Measurements from ENCODE around the gene SLC16A2.
"Not testable (repeated sequence)": the region's sequence is repeated elsewhere in the genome, so short reads cannot be mapped to it uniquely, and the experiment has no call there.

SLC16A2 gene

GRCh38 chrX:74507191-74507590 lies 85.9 kb downstream of the SLC16A2 start:
- Mint-ChIP-seq H3K27me3 (ENCODE audit: low read depth) (no peaks in the 10 kb centered on the region), H3K9me3 (peaks cover 3% of the 10 kb centered on the region), H3K4me3 (no peak overlapping the region), H3K4me1 (peaks cover 21% of the 10 kb centered on the region), H3K36me3 (ENCODE audit: low read depth) (peaks cover 9% of the 10 kb centered on the region), H3K27ac (no peak overlapping the region)
- no peak for TF ChIP-seq CTCF (IDR thresholded peaks at IDR 0.05; ENCODE audit: unreplicated experiment in 3 of 3)

GRCh38 chrX:74509989-74510388 lies 88.7 kb downstream of the SLC16A2 start:
- Mint-ChIP-seq H3K27me3 (ENCODE audit: low read depth) (no peaks in the 10 kb centered on the region), H3K27ac (peak overlapping the region in 2 of 3 experiments; percentile 31 to 85), H3K4me1 (peaks cover 36% of the 10 kb centered on the region), H3K4me3 (no peak overlapping the region), H3K36me3 (ENCODE audit: low read depth) (peaks cover 15% of the 10 kb centered on the region), H3K9me3 (peaks cover 9% of the 10 kb centered on the region)
- TF ChIP-seq CTCF (IDR thresholded peaks at IDR 0.05; ENCODE audit: unreplicated experiment in 3 of 3) = no peak

GRCh38 chrX:74510401-74510800 lies 89.1 kb downstream of the SLC16A2 start:
- Mint-ChIP-seq H3K27me3 (ENCODE audit: low read depth) (no peaks in the 10 kb centered on the region), H3K4me1 (peaks cover 36% of the 10 kb centered on the region), H3K27ac (peak overlapping the region in 1 of 3 experiments; percentile 85), H3K9me3 (peaks cover 13% of the 10 kb centered on the region), H3K36me3 (ENCODE audit: low read depth) (peaks cover 19% of the 10 kb centered on the region), H3K4me3 (no peak overlapping the region)
- no peak for TF ChIP-seq CTCF (IDR thresholded peaks at IDR 0.05; ENCODE audit: unreplicated experiment in 3 of 3)

- Mint-ChIP-seq H3K27ac (no peak overlapping the region), H3K4me3 (no peak overlapping the region), H3K27me3 (ENCODE audit: low read depth) (no peaks in the 10 kb centered on the region), H3K9me3 (peaks cover 18% of the 10 kb centered on the region), H3K36me3 (ENCODE audit: low read depth) (peaks cover 22% of the 10 kb centered on the region), H3K4me1 (peaks cover 29% of the 10 kb centered on the region)
- TF ChIP-seq CTCF (IDR thresholded peaks at IDR 0.05; ENCODE audit: unreplicated experiment in 3 of 3) = no peak
Measured at GRCh38 chrX:74511704-74512103, 90.4 kb downstream of the SLC16A2 start.

GRCh38 chrX:74514384-74514783 lies 93.1 kb downstream of the SLC16A2 start:
- no peak for TF ChIP-seq CTCF (IDR thresholded peaks at IDR 0.05; ENCODE audit: unreplicated experiment in 3 of 3)
- H3K9me3 Mint-ChIP-seq = peaks cover 24% of the 10 kb centered on the region

GRCh38 chrX:74515356-74515755 lies 94.1 kb downstream of the SLC16A2 start:
- Mint-ChIP-seq H3K27ac (peak overlapping the region in 2 of 3 experiments; percentile 11 to 39), H3K36me3 (ENCODE audit: low read depth) (peaks cover 29% of the 10 kb centered on the region), H3K4me1 (peaks cover 30% of the 10 kb centered on the region), H3K9me3 (peaks cover 24% of the 10 kb centered on the region), H3K4me3 (no peak overlapping the region), H3K27me3 (ENCODE audit: low read depth) (no peaks in the 10 kb centered on the region)
- no peak for TF ChIP-seq CTCF (IDR thresholded peaks at IDR 0.05; ENCODE audit: unreplicated experiment in 3 of 3)

More at GRCh38 chrX:74514384-74514783, 93.1 kb downstream of the SLC16A2 start:
- peak overlapping the region in 2 of 3 experiments; percentile 39 to 77 for H3K27ac Mint-ChIP-seq
- H3K4me1 Mint-ChIP-seq = peaks cover 29% of the 10 kb centered on the region
- H3K4me3 Mint-ChIP-seq = no peak overlapping the region
- no peaks in the 10 kb centered on the region for H3K27me3 Mint-ChIP-seq (ENCODE audit: low read depth)
- peaks cover 24% of the 10 kb centered on the region for H3K36me3 Mint-ChIP-seq (ENCODE audit: low read depth)

- not testable (repeated sequence) for H3K4me3 Mint-ChIP-seq; H3K27ac Mint-ChIP-seq; H3K27me3 Mint-ChIP-seq (ENCODE audit: low read depth)
- Mint-ChIP-seq H3K36me3 (ENCODE audit: low read depth) (peaks cover 29% of the 10 kb centered on the region), H3K4me1 (peaks cover 32% of the 10 kb centered on the region), H3K9me3 (peaks cover 24% of the 10 kb centered on the region)
Measured at GRCh38 chrX:74516013-74516412, 94.7 kb downstream of the SLC16A2 start.
